DMS153 treated with DMSO at 0.1 percent for 48 hours (cell line): ENCODE results near the gene MIEN1.
"Not testable (repeated sequence)": the region's sequence is repeated elsewhere in the genome, so short reads cannot be mapped to it uniquely, and the experiment has no call there.

Experiments
- DNase-seq: peaks from one replicate; lab custom pipeline; 2025; ENCODE audit not compliant: unreplicated experiment; lab: John Stamatoyannopoulos, UW

Gene MIEN1

DNA sequence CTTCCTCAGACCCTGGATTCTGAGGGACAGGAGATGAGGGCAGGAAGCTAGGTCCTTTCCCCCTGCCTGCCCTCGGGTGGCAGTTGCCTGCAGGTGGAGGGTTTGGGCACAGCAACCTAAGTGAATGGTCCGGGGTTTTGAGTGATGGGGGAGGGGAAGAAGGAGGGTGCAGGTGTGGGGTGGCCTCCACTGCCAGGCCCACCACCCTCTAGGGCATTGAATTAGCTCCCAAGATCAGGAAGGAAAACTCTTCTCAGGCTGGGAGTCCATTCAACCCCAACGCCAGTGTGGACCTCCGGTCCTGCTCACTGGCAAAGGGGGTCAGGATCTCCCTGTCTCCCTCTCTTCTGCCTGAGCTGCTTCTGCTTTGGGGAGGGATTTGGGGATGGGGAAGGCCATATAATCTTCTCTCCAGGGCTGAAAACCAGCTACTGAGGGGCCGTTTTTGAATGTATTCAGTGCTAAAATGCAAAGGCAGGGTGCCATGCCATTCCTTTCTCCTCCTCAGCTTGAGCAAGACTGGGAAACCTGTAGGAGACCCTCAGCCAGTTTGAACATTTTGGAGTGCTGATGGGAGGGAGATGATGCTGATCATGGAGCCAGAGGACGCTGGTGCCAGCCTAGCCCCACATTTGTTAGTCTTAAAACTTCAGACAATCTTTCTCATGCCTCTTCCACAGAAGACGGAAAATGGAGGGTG lies 26.2 kb upstream of the MIEN1 start:
- no peak for DNase-seq

- DNase-seq = no peak
Measured at GRCh38 chr17:39755554-39756379, 25.4 kb upstream of the MIEN1 start.

DNA sequence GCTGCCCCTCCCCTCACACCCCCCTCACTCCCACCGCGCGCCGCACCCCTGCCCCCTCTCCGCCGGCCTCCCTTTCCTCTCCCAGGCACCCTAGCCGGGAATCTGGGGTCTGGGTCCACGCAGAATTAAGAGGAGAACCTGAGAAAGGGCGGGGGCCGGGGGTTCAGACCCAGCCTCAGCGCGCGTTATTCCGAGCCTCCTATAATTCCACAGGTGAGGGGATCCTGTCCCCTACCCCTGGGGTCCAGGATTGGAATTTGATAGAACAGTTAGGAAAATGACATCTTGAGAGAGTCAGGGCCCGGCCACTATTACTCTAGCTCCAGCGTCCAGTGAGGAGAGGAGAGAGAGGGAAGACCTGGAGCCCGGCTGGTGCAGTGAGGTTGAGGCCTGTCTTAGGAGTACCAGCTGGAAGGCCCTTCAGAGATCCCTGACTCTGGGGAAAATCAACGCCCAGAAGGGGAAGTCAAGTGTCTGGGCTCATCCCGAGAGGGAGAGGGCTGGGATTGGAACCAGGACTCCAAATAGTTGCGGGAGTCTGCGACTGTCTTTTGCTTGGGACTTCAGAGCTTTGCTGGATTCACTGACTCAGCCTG lies 24.7 kb upstream of the MIEN1 start:
- no peak for DNase-seq

DNA sequence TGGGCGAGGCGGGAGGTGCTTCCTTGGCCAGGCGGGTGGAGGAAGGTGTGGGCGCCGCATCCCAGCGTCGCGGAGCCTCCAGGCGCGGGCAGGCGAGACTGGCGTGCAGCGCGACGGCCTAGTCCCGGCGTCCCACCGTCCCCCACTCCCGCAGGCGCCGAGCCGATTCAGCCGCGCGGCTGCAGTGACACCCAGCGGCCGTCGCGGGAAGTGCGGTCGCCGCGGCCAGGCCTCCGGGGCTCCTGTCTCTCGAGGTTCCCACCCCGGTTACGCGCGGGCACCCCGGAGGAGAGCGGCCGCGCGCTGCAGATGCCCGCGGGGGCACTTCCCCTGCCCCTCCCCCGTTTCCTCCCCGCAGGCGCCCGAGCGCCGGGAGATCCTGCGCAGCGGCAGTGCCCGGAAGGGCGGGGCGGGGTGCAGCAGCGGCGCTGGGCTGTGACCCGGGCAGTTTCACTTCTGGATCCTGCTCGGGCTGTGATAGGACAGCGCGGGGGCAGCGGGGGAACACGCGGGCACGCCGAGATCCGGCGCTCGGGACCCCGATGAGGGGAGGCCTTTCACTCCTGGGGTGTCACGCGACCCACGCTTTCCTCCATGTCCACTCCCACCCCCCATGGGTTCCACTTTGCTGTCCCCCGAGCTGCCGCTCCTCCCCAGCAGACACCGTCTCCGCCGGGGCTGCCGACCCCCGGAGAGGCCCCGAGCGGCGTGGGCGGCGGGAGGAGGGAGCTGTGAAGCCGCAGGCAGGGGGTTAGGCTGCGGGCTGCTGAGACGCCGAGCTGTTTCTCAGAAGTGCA lies 24.0 kb upstream of the MIEN1 start:
- DNase-seq = peak; percentile 87

DNA sequence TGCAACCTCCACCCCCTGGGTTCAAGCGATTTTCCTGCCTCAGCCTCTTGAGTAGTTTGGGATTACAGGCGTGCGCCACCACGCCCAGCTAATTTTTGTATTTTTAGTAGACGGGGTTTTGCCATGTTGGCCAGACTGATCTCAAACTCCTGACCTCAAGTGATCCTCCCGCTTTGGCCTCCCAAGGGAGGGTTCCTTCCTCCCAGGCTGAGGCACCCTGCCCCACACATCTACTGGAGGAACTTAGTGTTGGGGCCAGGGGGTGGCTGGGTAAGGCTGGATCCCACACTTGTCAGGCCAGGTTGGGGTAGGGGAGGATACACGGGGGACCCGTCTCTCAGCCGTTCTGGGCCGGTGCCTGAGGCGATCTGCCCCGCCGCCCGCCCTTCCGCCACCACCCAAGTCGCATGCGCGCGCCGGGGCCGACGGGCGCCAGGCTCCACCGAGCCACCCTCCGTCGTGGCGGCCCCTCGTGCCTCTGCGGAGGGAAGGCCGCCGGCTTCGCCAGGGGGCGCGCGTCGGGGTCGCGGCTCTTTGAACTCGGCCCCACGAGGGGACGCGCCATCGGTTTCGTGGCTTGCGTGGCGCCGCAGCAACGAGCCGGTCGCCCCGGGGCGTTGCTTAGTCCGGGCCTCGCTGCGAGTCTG lies 23.3 kb upstream of the MIEN1 start:
- DNase-seq = peak; percentile 65

DNA sequence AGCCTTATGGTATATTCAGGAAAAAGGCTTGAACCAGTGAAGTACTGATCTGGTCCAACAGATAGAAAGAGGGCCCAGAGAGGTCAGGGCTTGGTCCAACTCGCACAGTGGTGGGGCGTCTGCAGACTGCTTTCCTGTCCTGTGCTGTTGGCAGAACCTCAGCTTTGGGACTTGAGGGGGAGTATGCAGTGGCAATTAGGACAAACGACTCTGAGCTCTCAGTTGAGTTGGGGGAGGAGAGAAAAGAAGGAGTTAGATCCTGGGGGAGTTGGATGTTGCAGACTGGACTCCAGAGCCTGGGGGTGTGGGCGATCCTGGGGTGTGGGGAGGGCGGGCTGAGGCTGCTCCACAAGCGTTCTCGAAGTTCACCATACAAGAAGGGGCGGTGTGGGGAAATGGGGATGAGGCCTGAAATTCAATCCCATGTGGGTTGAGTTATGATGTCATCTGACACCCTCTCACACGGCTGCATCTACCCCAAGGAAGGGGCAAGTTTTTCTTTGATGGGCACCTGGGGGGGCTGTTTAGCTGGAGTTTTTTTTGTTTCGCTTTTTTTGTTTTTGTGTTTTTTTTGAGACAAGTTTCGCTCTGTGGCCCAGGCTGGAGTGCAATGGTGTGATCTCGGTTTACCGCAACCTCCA lies 22.0 kb upstream of the MIEN1 start:
- no peak for DNase-seq

- no peak for DNase-seq
Measured at GRCh38 chr17:39751637-39752036, 21.3 kb upstream of the MIEN1 start.

DNA sequence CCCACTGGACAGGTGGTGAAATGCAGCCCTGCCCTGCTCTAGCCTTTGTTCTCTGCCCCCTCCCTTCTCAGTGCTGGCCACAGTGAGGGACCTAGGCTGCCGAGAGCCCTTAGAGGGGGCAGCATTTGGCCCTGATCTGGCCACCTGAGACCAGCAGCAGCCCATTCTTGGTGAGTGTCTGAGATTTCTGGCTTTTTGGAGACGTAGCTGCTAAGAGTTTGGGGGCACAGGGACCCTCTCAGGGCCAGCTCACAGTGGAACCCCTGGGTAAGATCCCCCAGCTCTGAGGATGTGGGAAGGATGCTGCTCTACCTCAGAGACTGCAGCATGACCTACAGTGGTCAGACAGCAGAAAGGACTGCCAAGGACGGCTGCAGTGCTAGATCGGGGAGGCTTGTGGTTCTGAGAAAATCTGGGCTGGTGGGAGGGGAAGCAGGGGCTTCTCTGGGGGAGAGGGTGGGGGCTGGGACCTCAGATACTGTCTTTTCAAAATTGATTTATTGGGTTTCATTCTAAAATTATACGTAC lies 20.7 kb upstream of the MIEN1 start:
- no peak for DNase-seq

DNA sequence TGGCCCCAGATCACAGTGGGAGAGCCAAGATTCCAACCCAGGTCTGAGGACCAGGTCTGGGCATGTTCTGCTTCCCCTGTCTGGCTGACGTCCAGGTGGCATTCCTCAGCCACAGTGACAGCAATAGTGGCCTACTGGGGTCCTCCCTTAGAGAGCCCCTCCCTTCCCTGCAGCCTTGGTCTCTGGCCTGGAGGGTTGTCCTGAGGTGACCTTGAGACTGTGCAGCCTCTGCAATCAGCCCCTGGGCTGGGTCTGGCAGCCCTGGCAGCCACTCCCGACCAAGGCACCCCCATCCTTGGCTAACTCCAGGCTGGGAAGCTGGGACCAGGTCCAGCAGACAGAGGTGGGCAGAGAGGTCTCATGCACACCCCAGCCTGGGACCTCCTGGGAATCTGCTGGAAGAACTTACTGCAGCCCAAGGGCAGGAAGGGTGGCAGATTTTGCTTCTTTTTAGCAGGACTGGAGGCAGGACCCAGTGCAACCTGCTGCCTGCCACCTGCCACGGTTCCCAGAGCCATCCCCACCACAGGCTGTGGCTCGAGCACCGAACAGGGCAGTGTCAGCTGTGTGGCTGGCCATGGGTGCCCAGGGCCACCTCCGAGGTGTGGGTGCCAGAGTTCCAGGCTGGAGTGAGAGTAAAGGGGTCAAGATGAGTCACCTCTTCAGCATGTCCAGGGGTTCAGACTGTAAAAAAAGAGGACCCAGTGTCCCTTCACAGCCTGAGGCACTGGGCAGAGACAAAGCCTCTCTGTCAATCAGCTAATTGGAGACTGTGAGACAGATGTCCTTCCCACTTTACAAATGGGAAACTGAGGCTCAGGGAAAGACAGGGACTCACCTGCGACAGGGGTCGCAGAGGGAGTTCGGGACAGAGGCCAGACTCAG lies 20.0 kb upstream of the MIEN1 start:
- DNase-seq = no peak

- DNase-seq = not testable (repeated sequence)
Measured at GRCh38 chr17:39748444-39749034, 18.2 kb upstream of the MIEN1 start.

GRCh38 chr17:39747745-39748144 lies 17.4 kb upstream of the MIEN1 start:
- DNase-seq = no peak

GRCh38 chr17:39746145-39746461 lies 15.8 kb upstream of the MIEN1 start:
- no peak for DNase-seq

GRCh38 chr17:39745335-39746144 lies 15.2 kb upstream of the MIEN1 start:
- no peak for DNase-seq

DNA sequence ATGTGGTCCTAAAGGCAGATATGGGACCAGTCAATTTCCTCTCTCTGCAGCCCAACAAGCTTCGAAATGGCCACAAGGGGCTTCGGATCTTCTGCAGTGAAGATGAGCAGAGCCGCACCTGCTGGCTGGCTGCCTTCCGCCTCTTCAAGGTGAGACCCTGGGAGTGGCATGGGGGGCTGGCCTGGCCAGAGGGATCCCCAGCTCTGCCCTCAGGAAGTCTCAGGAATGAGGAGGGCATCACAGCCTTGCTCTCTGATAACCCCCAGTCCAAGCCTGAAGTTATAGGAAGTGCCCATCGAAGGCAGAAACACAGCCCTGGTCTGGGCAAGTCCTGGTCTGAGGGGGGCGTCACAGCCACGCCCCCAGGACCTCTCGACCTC lies 14.5 kb upstream of the MIEN1 start:
- no peak for DNase-seq

- DNase-seq = no peak
Measured at GRCh38 chr17:39744075-39744835, 13.9 kb upstream of the MIEN1 start.

DNA sequence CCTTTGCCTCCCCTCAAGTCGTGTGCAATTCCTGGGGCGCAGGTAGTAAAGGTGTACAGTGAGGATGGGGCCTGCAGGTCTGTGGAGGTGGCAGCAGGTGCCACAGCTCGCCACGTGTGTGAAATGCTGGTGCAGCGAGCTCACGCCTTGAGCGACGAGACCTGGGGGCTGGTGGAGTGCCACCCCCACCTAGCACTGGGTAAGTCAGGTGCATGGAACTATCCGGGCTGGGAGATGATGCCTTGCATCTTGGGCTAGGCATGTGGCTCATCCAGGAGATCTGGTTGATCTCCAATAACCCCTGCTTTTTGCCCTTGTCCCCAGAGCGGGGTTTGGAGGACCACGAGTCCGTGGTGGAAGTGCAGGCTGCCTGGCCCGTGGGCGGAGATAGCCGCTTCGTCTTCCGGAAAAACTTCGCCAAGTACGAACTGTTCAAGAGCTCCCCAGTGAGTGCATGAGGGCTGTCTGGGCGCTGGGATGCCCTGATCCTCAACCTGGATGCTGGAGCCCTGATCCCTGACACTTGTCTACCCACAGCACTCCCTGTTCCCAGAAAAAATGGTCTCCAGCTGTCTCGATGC lies 12.6 kb upstream of the MIEN1 start:
- no peak for DNase-seq
